PC-3 (cell line): ENCODE measurements around the gene EVA1B. TPM values are rescaled to one million over a fixed set of nuclear protein-coding genes. Genes with fewer than 3 reads are reported as not detected.
A peak's percentile ranks its signal among the peaks of the same experiment; 100 is the strongest.

Experiments
- ATAC-seq: fragments of 200-7000 bp; cut with Tn5 transposase; 2 replicates; pipeline ENCODE4 v1.9.1; 2020; ENCODE audit warnings: mild to moderate bottlenecking, moderate library complexity
- BruUV-seq: library from RNA; stranded (reverse); fragments of 400-500 nt; replicated peaks from 2 replicates; lab custom pipeline; 2021; lab: Mats Ljungman, UMichigan
- CTCF ChIA-PET: fragments of 300-600 bp; sonication (Branson Sonifier 250); formaldehyde crosslinking; loops from one replicate; lab custom pipeline; 2022; ENCODE audit warnings: antibody characterized with exemption; lab: Charles Lee
- POLR2A ChIA-PET: fragments of 300-600 bp; sonication (Branson Sonifier 250); formaldehyde crosslinking; loops from one replicate; lab custom pipeline; 2022; ENCODE audit warnings: antibody characterized with exemption; ENCODE audit not compliant: unreplicated experiment; lab: Charles Lee
- DNase-seq: peaks from one replicate; pipeline ENCODE4 v3.0.0-alpha.2; 2015
- H2AFZ ChIP-seq: fragments of 300-600 bp; sonication (generic); 2 replicates; pipeline ENCODE4 v1.6.0; 2016; ENCODE audit warnings: antibody characterized with exemption, low read length
- H3F3A ChIP-seq: fragments of 300-600 bp; sonication (generic); one replicate; pipeline ENCODE4 v1.6.0; 2017; ENCODE audit warnings: antibody characterized with exemption, low read length, control low read depth, mild to moderate bottlenecking; ENCODE audit not compliant: unreplicated experiment
- H3K27ac ChIP-seq: fragments of 300-600 bp; sonication (generic); 2 replicates; pipeline ENCODE4 v1.5.1; 2016; ENCODE audit warnings: mild to moderate bottlenecking, low read length
- H3K27me3 ChIP-seq: fragments of 300-600 bp; sonication (generic); 2 replicates; pipeline ENCODE4 v1.6.1; 2016; ENCODE audit warnings: low read length, mixed read lengths
- H3K36me3 ChIP-seq: fragments of 300-600 bp; sonication (generic); 2 replicates; pipeline ENCODE4 v1.6.1; 2016; ENCODE audit warnings: low read depth, mixed run types, low read length, mixed read lengths
- H3K4me1 ChIP-seq: fragments of 300-600 bp; sonication (generic); 2 replicates; pipeline ENCODE4 v1.5.1; 2016; ENCODE audit warnings: low read length; ENCODE audit not compliant: insufficient read depth
- H3K4me2 ChIP-seq: fragments of 300-600 bp; sonication (generic); 2 replicates; pipeline ENCODE4 v1.6.0; 2016; ENCODE audit warnings: low read length
- H3K4me3 ChIP-seq: fragments of 300-600 bp; sonication (generic); 2 replicates; pipeline ENCODE4 v1.5.1; 2016; ENCODE audit warnings: mild to moderate bottlenecking, low read length, mixed read lengths
- H3K79me2 ChIP-seq: fragments of 300-600 bp; sonication (generic); 2 replicates; pipeline ENCODE4 v1.6.1; 2017; ENCODE audit warnings: low read length, mixed read lengths
- H3K9ac ChIP-seq: fragments of 300-600 bp; sonication (generic); 2 replicates; pipeline ENCODE4 v1.6.0; 2016; ENCODE audit warnings: mild to moderate bottlenecking, low read length
- H3K9me2 ChIP-seq: fragments of 300-600 bp; sonication (generic); replicated peaks from 2 replicates; pipeline ENCODE4 v1.6.1; 2016; ENCODE audit warnings: mixed run types, low read length, mixed read lengths
- H3K9me3 ChIP-seq: fragments of 300-600 bp; sonication (generic); 2 replicates; pipeline ENCODE4 v1.6.1; 2016; ENCODE audit warnings: low read length, mixed read lengths
- H4K20me1 ChIP-seq: fragments of 300-600 bp; sonication (generic); 2 replicates; pipeline ENCODE4 v1.6.1; 2016; ENCODE audit warnings: low read length, mixed read lengths
- CTCF ChIP-seq: fragments of 300-600 bp; sonication (generic); conservative IDR thresholded peaks from 2 replicates; pipeline ENCODE4 v1.5.1; 2017; ENCODE audit warnings: antibody characterized with exemption, low read depth, mild to moderate bottlenecking, low read length
- EZH2 ChIP-seq: fragments of 300-600 bp; sonication (generic); IDR thresholded peaks from one replicate; pipeline ENCODE4 v1.6.1; 2017; ENCODE audit warnings: antibody characterized with exemption, mild to moderate bottlenecking, low read length; ENCODE audit not compliant: unreplicated experiment
- EZH2phosphoT487 ChIP-seq: fragments of 300-600 bp; sonication (generic); IDR thresholded peaks from 2 replicates; pipeline ENCODE4 v1.6.1; 2018; ENCODE audit warnings: mild to moderate bottlenecking, antibody characterized with exemption, low read length, borderline replicate concordance
- intact Hi-C: fragments of 100-400 bp; cut with micrococcal nuclease; formaldehyde crosslinking; loops from 2 replicates; pipeline ENCODE4 v1.9.0; 2023
- total RNA-seq: library from RNA; depleted of rRNA; stranded (reverse); fragments of >200 nt; gene quantifications from 2 replicates; pipeline ENCODE4 v1.2.3, GENCODE V29; 2014

The EVA1B gene
- total RNA-seq, 1 experiment from 2014 or later = 89.1 TPM

GRCh38 chr1:36327421-36328087, 4.1 kb upstream of the EVA1B start:
- H4K20me1 ChIP-seq = no peaks in the 10 kb centered on the region
- DNase-seq (peak; percentile 54), ATAC-seq (no peak)
- no peak overlapping the region for H3K4me2 ChIP-seq
- H3K27ac ChIP-seq = no peak overlapping the region
- H3K36me3 ChIP-seq = no peaks in the 10 kb centered on the region
- H3K9me2 ChIP-seq = no peaks in the 10 kb centered on the region
- H2AFZ ChIP-seq = no peak overlapping the region
- intact Hi-C loops = no loop called here
- no peaks in the 10 kb centered on the region for H3K27me3 ChIP-seq
- POLR2A ChIA-PET = no interaction called here
- peaks cover 22% of the 10 kb centered on the region for H3K4me1 ChIP-seq
- no peaks in the 10 kb centered on the region for H3K9me3 ChIP-seq
- CTCF ChIA-PET = no interaction called here
- no peaks in the 10 kb centered on the region for H3K79me2 ChIP-seq
- no TSS peak for BruUV-seq
- H3F3A ChIP-seq = no peaks in the 10 kb centered on the region
- H3K4me3 ChIP-seq = no peak overlapping the region
- H3K9ac ChIP-seq = no peak overlapping the region
- TF ChIP-seq CTCF = no peak
- TF ChIP-seq EZH2phosphoT487 = no peak
- TF ChIP-seq EZH2 = no peak

- CTCF ChIA-PET = no interaction called here
- no peak overlapping the region for H3K4me3 ChIP-seq
- H2AFZ ChIP-seq = no peak overlapping the region
- no TSS peak for BruUV-seq
- H4K20me1 ChIP-seq = no peaks in the 10 kb centered on the region
- H3K79me2 ChIP-seq = no peaks in the 10 kb centered on the region
- H3K9ac ChIP-seq = no peak overlapping the region
- TF ChIP-seq CTCF (no peak), EZH2phosphoT487 (no peak)
- no peak overlapping the region for H3K4me2 ChIP-seq
- ATAC-seq = no peak
- intact Hi-C loops = no loop called here
- H3K36me3 ChIP-seq = no peaks in the 10 kb centered on the region
- DNase-seq = peak; percentile 54
- peaks cover 22% of the 10 kb centered on the region for H3K4me1 ChIP-seq
- POLR2A ChIA-PET = no interaction called here
- H3K27ac ChIP-seq = no peak overlapping the region
- no peaks in the 10 kb centered on the region for H3K27me3 ChIP-seq
- no peaks in the 10 kb centered on the region for H3K9me3 ChIP-seq
- H3K9me2 ChIP-seq = no peaks in the 10 kb centered on the region
- no peaks in the 10 kb centered on the region for H3F3A ChIP-seq
Observed at GRCh38 chr1:36326499-36326898, 3.1 kb upstream of the EVA1B start.

- H2AFZ ChIP-seq = no peak overlapping the region
- H4K20me1 ChIP-seq = no peaks in the 10 kb centered on the region
- no peak overlapping the region for H3K27ac ChIP-seq
- H3F3A ChIP-seq = no peaks in the 10 kb centered on the region
- no peaks in the 10 kb centered on the region for H3K27me3 ChIP-seq
- TF ChIP-seq EZH2 = no peak
- no peak for TF ChIP-seq CTCF
- no peak for TF ChIP-seq EZH2phosphoT487
- intact Hi-C loops = no loop called here
- no peak for ATAC-seq
- H3K4me3 ChIP-seq = no peak overlapping the region
- ChIA-PET CTCF (no interaction called here), POLR2A (interaction anchor here (0.7 kb wide), 1 partner anchor 63 kb away, joined by 3 read pairs; no protein-coding TSS in a partner anchor)
- no peaks in the 10 kb centered on the region for H3K79me2 ChIP-seq
- no peaks in the 10 kb centered on the region for H3K9me2 ChIP-seq
- no peaks in the 10 kb centered on the region for H3K9me3 ChIP-seq
- no peak overlapping the region for H3K9ac ChIP-seq
- no peaks in the 10 kb centered on the region for H3K36me3 ChIP-seq
- DNase-seq = no peak
- no TSS peak for BruUV-seq
- no peak overlapping the region for H3K4me2 ChIP-seq
- H3K4me1 ChIP-seq = peaks cover 22% of the 10 kb centered on the region
Observed at GRCh38 chr1:36324353-36324703, 883 bp upstream of the EVA1B start.
